Fibroblast of lung (primary cell): Measurements from ENCODE around the gene HECTD1. TPM values are rescaled to one million over a fixed set of nuclear protein-coding genes. Genes with fewer than 3 reads are reported as not detected.
A peak's percentile ranks its signal among the peaks of the same experiment; 100 is the strongest.
"Not testable (repeated sequence)": the region's sequence is repeated elsewhere in the genome, so short reads cannot be mapped to it uniquely, and the experiment has no call there.

Experiments used
- DNase-seq, 2 donors: peaks; one replicate each; pipeline versions ENCODE4 v3.0.0 to v3.0.0-alpha.2; 2010; ENCODE audit warnings: low read depth in 2 of 2
- H2AFZ ChIP-seq: 2 replicates; pipeline ENCODE4 v1.5.1; 2012; ENCODE audit warnings: low read length, control low read depth, inconsistent platforms
- H3K27ac ChIP-seq: 2 replicates; pipeline ENCODE4 v1.5.1; 2011; ENCODE audit warnings: low read length, control low read depth; ENCODE audit not compliant: insufficient read depth
- H3K27me3 ChIP-seq: 2 replicates; pipeline ENCODE4 v1.5.1; 2011; ENCODE audit warnings: mild to moderate bottlenecking, low read length; ENCODE audit not compliant: control insufficient read depth, insufficient read depth
- H3K36me3 ChIP-seq: 2 replicates; pipeline ENCODE4 v1.5.1; 2011; ENCODE audit warnings: low read length; ENCODE audit not compliant: control insufficient read depth, insufficient read depth
- H3K4me1 ChIP-seq: 2 replicates; pipeline ENCODE4 v1.5.1; 2011; ENCODE audit warnings: low read length; ENCODE audit not compliant: control insufficient read depth, insufficient read depth; ENCODE audit errors: extremely low read depth
- H3K4me2 ChIP-seq: 2 replicates; pipeline ENCODE4 v1.5.1; 2011; ENCODE audit warnings: low read length, control low read depth; ENCODE audit not compliant: insufficient read depth; ENCODE audit errors: extremely low read depth
- H3K4me3 ChIP-seq, 4 experiments: fragments of 200-600 bp in 1 of 4; sonication (generic) in 1 of 4; replicated peaks in 1 of 4; 2 replicates each; pipeline ENCODE4 v1.5.1; 2011 to 2016; ENCODE audit warnings: low read length in 4 of 4, low read depth in 3 of 4, mild to moderate bottlenecking in 3 of 4, control low read depth in 2 of 4, inconsistent platforms in 1 of 4, mixed read lengths in 1 of 4; ENCODE audit not compliant: insufficient read depth in 1 of 4; ENCODE audit errors: control extremely low read depth in 1 of 4
- H3K79me2 ChIP-seq: 2 replicates; pipeline ENCODE4 v1.5.1; 2012; ENCODE audit warnings: mild to moderate bottlenecking, low read length, inconsistent platforms; ENCODE audit not compliant: control insufficient read depth, insufficient read depth
- H3K9ac ChIP-seq: 2 replicates; pipeline ENCODE4 v1.5.1; 2011; ENCODE audit warnings: mild to moderate bottlenecking, low read length, control low read depth; ENCODE audit not compliant: insufficient read depth
- H3K9me3 ChIP-seq: 2 replicates; pipeline ENCODE4 v1.5.1; 2012; ENCODE audit warnings: low read depth, low read length; ENCODE audit not compliant: control insufficient read depth, insufficient read depth
- H4K20me1 ChIP-seq: 2 replicates; pipeline ENCODE4 v1.5.1; 2011; ENCODE audit warnings: low read length; ENCODE audit not compliant: control insufficient read depth, insufficient read depth; ENCODE audit errors: extremely low read depth
- CTCF ChIP-seq, 2 donors: IDR thresholded peaks in 1 of 2; conservative IDR thresholded peaks in 1 of 2; 1 replicate in 1 of 2; 2 replicates in 1 of 2; pipeline ENCODE4 v1.5.1; 2011 to 2012; ENCODE audit warnings: low read length in 2 of 2, control low read depth in 1 of 2, inconsistent platforms in 1 of 2, low read depth in 1 of 2, mild to moderate bottlenecking in 1 of 2
- EZH2 ChIP-seq: IDR thresholded peaks from 2 replicates; pipeline ENCODE4 v1.5.1; 2012; ENCODE audit warnings: low read length, control low read depth, mild to moderate bottlenecking; ENCODE audit errors: missing control alignments
- polyA plus RNA-seq, 2 donors: library from polyadenylated mRNA; depleted of rRNA in 1 of 2; stranded (reverse) in 1 of 2; unstranded in 1 of 2; fragments of >200 nt; gene quantifications; 2 replicates each; pipeline ENCODE4 v1.2.1, GENCODE V29; 2011 to 2012; ENCODE audit warnings: missing spikeins in 1 of 2
- total RNA-seq: library from RNA; depleted of rRNA; stranded (reverse); fragments of >200 nt; gene quantifications from 2 replicates; pipeline ENCODE4 v1.2.1, GENCODE V29; 2014

HECTD1 gene
- total and polyA plus RNA-seq, 2 donors (not counting 1 experiment from before 2014, with no cell fraction given): 135 to 534 TPM

- peaks cover 3% of the 10 kb centered on the region for H3K36me3 ChIP-seq
- no peak overlapping the region for H2AFZ ChIP-seq
- H3K4me2 ChIP-seq: no peak overlapping the region
- no peak for DNase-seq
- H3K9ac ChIP-seq: no peak overlapping the region
- H3K27ac ChIP-seq: no peak overlapping the region
- no peak for TF ChIP-seq EZH2
- no peak for TF ChIP-seq CTCF (conservative IDR thresholded peaks at IDR 0.05 in 1 of 2, IDR thresholded peaks at IDR 0.05 in 1 of 2; ENCODE audit: low read depth in 1 of 2, low read length in 2 of 2)
- H4K20me1 ChIP-seq: no peaks in the 10 kb centered on the region
- no peak overlapping the region for H3K4me3 ChIP-seq
- H3K27me3 ChIP-seq: no peaks in the 10 kb centered on the region
- no peaks in the 10 kb centered on the region for H3K4me1 ChIP-seq
- no peaks in the 10 kb centered on the region for H3K9me3 ChIP-seq
- no peaks in the 10 kb centered on the region for H3K79me2 ChIP-seq
Measured at GRCh38 chr14:31097081-31097480, 110.5 kb downstream of the HECTD1 start.

DNA sequence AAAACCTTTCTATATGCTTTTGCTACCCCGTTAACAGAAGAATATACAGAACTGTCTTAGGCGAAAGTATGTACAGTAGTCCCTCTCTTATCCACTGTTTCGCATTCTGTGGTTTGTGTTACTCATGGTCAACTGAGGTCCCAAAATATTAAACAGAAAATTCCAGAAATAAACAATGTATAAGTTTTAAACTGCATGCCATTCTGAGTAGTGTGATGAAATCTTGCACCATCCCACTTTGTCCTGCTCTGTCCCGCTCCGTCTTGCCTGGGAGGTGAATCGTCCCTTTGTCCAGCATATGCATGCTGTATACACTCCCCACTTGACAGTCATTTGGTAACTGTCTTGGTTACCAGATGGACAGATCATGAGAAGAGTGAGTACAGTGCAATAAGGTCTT is 111.3 kb downstream of the HECTD1 start:
- no peak for TF ChIP-seq CTCF (conservative IDR thresholded peaks at IDR 0.05 in 1 of 2, IDR thresholded peaks at IDR 0.05 in 1 of 2; ENCODE audit: low read depth in 1 of 2, low read length in 2 of 2)
- TF ChIP-seq EZH2: no peak
- Histone ChIP-seq H4K20me1 (no peaks in the 10 kb centered on the region), H3K9ac (no peak overlapping the region), H3K4me1 (peaks cover 3% of the 10 kb centered on the region), H3K27ac (no peak overlapping the region), H3K4me2 (no peak overlapping the region), H3K36me3 (peaks cover 3% of the 10 kb centered on the region), H3K79me2 (no peaks in the 10 kb centered on the region), H2AFZ (no peak overlapping the region), H3K9me3 (no peaks in the 10 kb centered on the region), H3K4me3 (no peak overlapping the region), H3K27me3 (no peaks in the 10 kb centered on the region)
- DNase-seq: peak; percentile 29 to 67

GRCh38 chr14:31095817-31096216 is 111.8 kb downstream of the HECTD1 start:
- H3K4me3 ChIP-seq, H3K4me1 ChIP-seq, H3K36me3 ChIP-seq, H2AFZ ChIP-seq, H3K4me2 ChIP-seq, H3K9me3 ChIP-seq, H3K9ac ChIP-seq, DNase-seq, H3K27me3 ChIP-seq, H3K27ac ChIP-seq, H4K20me1 ChIP-seq, H3K79me2 ChIP-seq: not testable (repeated sequence)

DNA sequence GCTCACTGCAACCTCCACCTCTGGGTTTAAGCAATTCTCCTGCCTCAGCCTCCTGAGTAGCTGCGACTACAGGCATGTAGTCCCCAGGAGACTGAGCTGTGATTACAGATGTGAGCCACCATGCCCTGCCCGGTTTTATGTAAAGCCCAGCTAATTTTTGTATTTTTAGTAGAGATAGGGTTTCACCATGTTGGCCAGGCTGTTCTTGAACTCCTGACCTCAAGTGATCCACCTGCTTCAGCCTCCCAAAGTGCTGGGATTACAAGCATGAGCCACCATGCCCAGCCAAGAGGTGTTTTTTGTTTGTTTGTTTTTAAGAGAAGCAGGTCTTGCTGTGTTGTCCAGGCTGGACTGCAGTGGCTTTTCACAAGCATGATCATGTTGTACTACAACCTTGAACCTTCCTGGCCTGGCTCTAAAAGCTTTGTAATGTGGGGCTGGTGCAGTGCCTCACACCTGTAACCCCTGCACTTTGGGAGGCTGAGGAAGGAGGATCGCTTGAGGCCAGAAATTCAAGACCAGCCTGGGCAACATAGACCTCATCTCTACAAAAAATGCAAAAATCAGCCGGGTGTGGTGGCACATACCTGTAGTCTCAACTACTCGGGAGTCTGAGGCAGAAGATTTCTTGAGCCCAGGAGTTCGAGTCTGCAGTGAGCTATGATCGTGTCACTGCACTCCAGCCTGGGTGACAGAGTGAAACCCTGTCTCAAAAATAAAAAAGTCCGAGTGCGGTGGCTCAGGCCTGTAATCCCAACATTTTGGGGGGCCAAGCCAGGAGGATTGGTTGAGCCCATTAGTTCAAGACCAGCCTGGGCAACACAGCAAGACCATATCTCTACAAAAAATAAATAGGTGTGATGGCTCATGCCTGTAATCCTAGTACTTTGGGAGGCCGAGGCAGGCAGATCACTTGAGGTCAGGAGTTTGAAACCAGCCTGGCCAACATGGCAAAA is 113.4 kb downstream of the HECTD1 start:
- DNase-seq, H3K27me3 ChIP-seq, H3K79me2 ChIP-seq, H3K4me1 ChIP-seq, H3K4me2 ChIP-seq, H3K4me3 ChIP-seq, H3K36me3 ChIP-seq, H2AFZ ChIP-seq, H3K9ac ChIP-seq, H3K9me3 ChIP-seq, H4K20me1 ChIP-seq, H3K27ac ChIP-seq: not testable (repeated sequence)
